Measurements from ENCODE around the gene CAP2.

DNA sequence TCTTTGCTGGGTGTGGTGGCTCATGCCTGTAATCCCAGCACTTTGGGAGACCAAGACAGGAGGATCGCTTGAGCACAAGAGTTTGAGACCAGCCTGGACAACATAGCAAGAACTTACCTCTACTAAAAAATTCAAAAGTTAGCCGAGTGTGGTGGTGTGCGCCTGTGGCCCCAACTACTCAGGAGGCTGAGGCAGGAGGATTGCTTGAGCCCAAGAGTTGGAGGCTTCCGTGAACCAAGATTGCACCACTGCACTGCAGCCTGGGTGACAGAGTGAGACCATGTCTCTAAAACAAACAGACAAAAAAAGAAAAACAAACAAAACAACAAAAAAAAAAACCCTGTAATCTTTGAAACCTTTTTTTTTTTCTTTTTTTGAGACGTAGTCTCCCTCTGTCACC lies 67.5 kb downstream of the CAP2 start:
- TF ChIP-seq, protein P1, sequence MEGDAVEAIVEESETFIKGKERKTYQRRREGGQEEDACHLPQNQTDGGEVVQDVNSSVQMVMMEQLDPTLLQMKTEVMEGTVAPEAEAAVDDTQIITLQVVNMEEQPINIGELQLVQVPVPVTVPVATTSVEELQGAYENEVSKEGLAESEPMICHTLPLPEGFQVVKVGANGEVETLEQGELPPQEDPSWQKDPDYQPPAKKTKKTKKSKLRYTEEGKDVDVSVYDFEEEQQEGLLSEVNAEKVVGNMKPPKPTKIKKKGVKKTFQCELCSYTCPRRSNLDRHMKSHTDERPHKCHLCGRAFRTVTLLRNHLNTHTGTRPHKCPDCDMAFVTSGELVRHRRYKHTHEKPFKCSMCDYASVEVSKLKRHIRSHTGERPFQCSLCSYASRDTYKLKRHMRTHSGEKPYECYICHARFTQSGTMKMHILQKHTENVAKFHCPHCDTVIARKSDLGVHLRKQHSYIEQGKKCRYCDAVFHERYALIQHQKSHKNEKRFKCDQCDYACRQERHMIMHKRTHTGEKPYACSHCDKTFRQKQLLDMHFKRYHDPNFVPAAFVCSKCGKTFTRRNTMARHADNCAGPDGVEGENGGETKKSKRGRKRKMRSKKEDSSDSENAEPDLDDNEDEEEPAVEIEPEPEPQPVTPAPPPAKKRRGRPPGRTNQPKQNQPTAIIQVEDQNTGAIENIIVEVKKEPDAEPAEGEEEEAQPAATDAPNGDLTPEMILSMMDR (conservative IDR thresholded peaks at IDR 0.05 in 1 of 2, IDR thresholded peaks at IDR 0.05 in 1 of 2; ENCODE audit: low read depth in 1 of 2, low read length in 2 of 2) = no peak
- no peak for TF ChIP-seq EZH2 (IDR thresholded peaks at IDR 0.05; ENCODE audit: low read length, missing control alignments)
